ENCODE measurements around the gene C6orf120. TPM values are rescaled to one million over a fixed set of nuclear protein-coding genes. Genes with fewer than 3 reads are reported as not detected.

Gene C6orf120
- polyA plus RNA-seq, 1 donor (not counting 4 experiments of a cell fraction or from before 2014, with no cell fraction given), result 18.1 TPM

- Histone ChIP-seq H3K27ac (ENCODE audit: control insufficient read depth, insufficient read depth, low read length) (peak overlapping the region; percentile 90), H3K9me1 (ENCODE audit: control insufficient read depth, extremely low read depth, insufficient read depth, low read length) (no peaks in the 10 kb centered on the region), H4K20me1 (ENCODE audit: control insufficient read depth, extremely low read depth, insufficient read depth, low read length) (no peaks in the 10 kb centered on the region), H3K4me1 (ENCODE audit: control insufficient read depth, extremely low read depth, insufficient read depth, low read length) (peaks cover 16% of the 10 kb centered on the region), H3K9ac (ENCODE audit: control insufficient read depth, extremely low read depth, insufficient read depth, low read length) (peak overlapping the region; percentile 94), H3K36me3 (ENCODE audit: control insufficient read depth in 2 of 2, extremely low read depth in 1 of 2, insufficient read depth in 2 of 2, low read length in 2 of 2) (peaks cover 0 to 2% of the 10 kb centered on the region in 2 experiments), H3K4me2 (ENCODE audit: control insufficient read depth, extremely low read depth, insufficient read depth, low read depth, low read length) (peak overlapping the region; percentile 80), H3K9me3 (ENCODE audit: control insufficient read depth, low read depth, low read length) (no peaks in the 10 kb centered on the region), H2AFZ (ENCODE audit: control insufficient read depth, low read length) (peak overlapping the region; percentile 84), H3K27me3 (ENCODE audit: control insufficient read depth, extremely low read depth, insufficient read depth, low read length) (no peaks in the 10 kb centered on the region), H3K79me2 (ENCODE audit: control insufficient read depth, insufficient read depth, low read length) (peaks cover 21% of the 10 kb centered on the region), H3K4me3 (ENCODE audit: control insufficient read depth in 2 of 3, extremely low read depth in 1 of 3, insufficient read depth in 2 of 3, low read depth in 1 of 3, low read length in 3 of 3) (peak overlapping the region; percentile 53 to 88 (median 88))
- DNase-seq (ENCODE audit: low read depth, low spot score), result no peak
- FAIRE-seq, result peak; percentile 59
- dilution Hi-C loops (cut with MboI; ENCODE audit: extremely low pct_ligation_motif_present, low sequenced_read_pairs), result no loop called here
- TF ChIP-seq EZH2 (IDR thresholded peaks at IDR 0.05; ENCODE audit: low read length), result no peak
- no peak for TF ChIP-seq CTCF (optimal IDR thresholded peaks at IDR 0.05 in 1 of 3, IDR thresholded peaks at IDR 0.05 in 1 of 3, conservative IDR thresholded peaks at IDR 0.05 in 1 of 3; ENCODE audit: extremely low read depth in 1 of 3, insufficient read depth in 2 of 3, low read length in 3 of 3)
Measured at GRCh38 chr6:169752074-169752623, 50.2 kb downstream of the C6orf120 start.

Other genes starting within 250 kb of the C6orf120 start
- gene WDR27, start 97 bp upstream of the C6orf120 start, polyA plus RNA-seq, result 9.3 to 20.5 TPM (median 17.8 TPM) in 3 replicates
- gene PHF10, start 22.4 kb downstream of the C6orf120 start, polyA plus RNA-seq, result 5.9 to 14.5 TPM (median 13.4 TPM) in 3 replicates
- gene DYNLT2, start 49.4 kb downstream of the C6orf120 start, polyA plus RNA-seq, result 0.17 to 0.58 TPM (median 0.21 TPM) in 3 replicates
- gene ERMARD, start 49.5 kb downstream of the C6orf120 start, polyA plus RNA-seq, result 25.6 to 37.9 TPM (median 37.2 TPM) in 3 replicates